Measurements from ENCODE around the gene TRAPPC10. TPM values are rescaled to one million over a fixed set of nuclear protein-coding genes. Genes with fewer than 3 reads are reported as not detected.

TRAPPC10 gene
- total and polyA plus RNA-seq, 4 donors, result 7.7 to 43.5 (median 29.7) TPM

DNA sequence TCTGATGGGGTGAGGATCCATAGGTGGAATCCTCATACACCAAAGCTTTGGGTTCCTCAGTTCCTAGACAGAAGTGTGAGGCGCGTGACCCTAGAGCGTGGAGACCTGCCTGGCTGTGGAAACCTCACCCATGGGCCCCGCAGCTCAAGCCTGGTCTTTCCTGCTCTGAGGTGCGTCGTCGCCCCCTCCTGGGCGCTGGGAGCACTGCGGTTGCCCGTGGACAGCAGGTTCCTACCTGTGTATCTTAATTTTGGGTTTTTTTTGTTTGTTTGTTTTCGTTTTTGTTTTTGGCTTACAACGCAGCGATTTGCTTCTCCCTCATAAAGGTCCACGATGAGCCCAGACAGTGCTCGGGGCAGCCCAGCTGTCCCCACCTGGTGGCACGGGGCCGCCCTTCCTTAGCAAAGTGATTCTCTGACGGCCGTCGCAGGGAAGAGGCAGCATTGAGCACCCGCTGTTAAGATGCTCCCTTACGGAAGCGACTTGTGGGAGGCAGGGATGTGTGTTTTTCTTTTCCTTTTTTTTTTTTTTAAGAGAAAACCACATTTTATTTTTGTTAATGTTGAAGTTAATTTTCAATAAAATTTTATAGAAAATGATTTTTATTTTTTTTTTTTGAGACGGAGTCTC lies 36.5 kb upstream of the TRAPPC10 start:
- WGBS, 2 donors, result 37 to 38% methylated on average over 24 of the region's 24 CpGs
- Histone ChIP-seq H3K4me1 (ENCODE audit: control insufficient read depth in 5 of 5, insufficient read depth in 5 of 5, low read length in 5 of 5) (peaks cover 0 to 17% (median 6%) of the 10 kb centered on the region in 5 donors), H3K27me3 (ENCODE audit: control insufficient read depth in 3 of 3, insufficient read depth in 3 of 3, low read length in 2 of 3) (no peaks in the 10 kb centered on the region), H3K27ac (ENCODE audit: low read depth in 1 of 2, low read length in 1 of 2) (no peak overlapping the region), H3K9ac (ENCODE audit: insufficient read depth in 1 of 2, low read length in 2 of 2) (no peak overlapping the region), H3K4me3 (no peak overlapping the region), H3K36me3 (ENCODE audit: control insufficient read depth in 4 of 4, insufficient read depth in 4 of 4, low read length in 4 of 4) (peaks cover 12 to 36% (median 18%) of the 10 kb centered on the region in 4 donors), H3K9me3 (ENCODE audit: control insufficient read depth in 4 of 4, insufficient read depth in 3 of 4, low read length in 3 of 4) (no peaks in the 10 kb centered on the region)
- ATAC-seq (ENCODE audit: insufficient read depth, low FRiP score) (peak; percentile 71), DNase-seq (peak; percentile 52 to 73 (median 65))
- TF ChIP-seq CTCF (IDR thresholded peaks at IDR 0.05; ENCODE audit: control extremely low read depth, extremely low read depth), result peak; percentile 82

- Histone ChIP-seq H3K9ac (ENCODE audit: insufficient read depth in 1 of 2, low read length in 2 of 2) (no peak overlapping the region), H3K9me3 (ENCODE audit: control insufficient read depth in 4 of 4, insufficient read depth in 3 of 4, low read length in 3 of 4) (no peaks in the 10 kb centered on the region), H3K27ac (ENCODE audit: low read depth in 1 of 2, low read length in 1 of 2) (no peak overlapping the region), H3K36me3 (ENCODE audit: control insufficient read depth in 4 of 4, insufficient read depth in 4 of 4, low read length in 4 of 4) (peaks cover 11 to 36% (median 15%) of the 10 kb centered on the region in 4 donors), H3K4me3 (no peak overlapping the region), H3K4me1 (ENCODE audit: control insufficient read depth in 5 of 5, insufficient read depth in 5 of 5, low read length in 5 of 5) (peaks cover 0 to 17% (median 6%) of the 10 kb centered on the region in 5 donors), H3K27me3 (ENCODE audit: control insufficient read depth in 3 of 3, insufficient read depth in 3 of 3, low read length in 2 of 3) (no peaks in the 10 kb centered on the region)
- 94 to 96% methylated on average over 9 of the region's 9 CpGs for WGBS, 2 donors
- TF ChIP-seq CTCF (IDR thresholded peaks at IDR 0.05; ENCODE audit: control extremely low read depth, extremely low read depth), result no peak
- no peak for ATAC-seq (ENCODE audit: insufficient read depth, low FRiP score)
- DNase-seq, result no peak
Measured at GRCh38 chr21:43976661-43977060, 35.4 kb upstream of the TRAPPC10 start.

GRCh38 chr21:43978060-43978459 lies 34.0 kb upstream of the TRAPPC10 start:
- Histone ChIP-seq H3K9me3 (ENCODE audit: control insufficient read depth in 4 of 4, insufficient read depth in 3 of 4, low read length in 3 of 4) (no peaks in the 10 kb centered on the region), H3K4me3 (no peak overlapping the region), H3K36me3 (ENCODE audit: control insufficient read depth in 4 of 4, insufficient read depth in 4 of 4, low read length in 4 of 4) (peaks cover 11 to 38% (median 16%) of the 10 kb centered on the region in 4 donors), H3K4me1 (ENCODE audit: control insufficient read depth in 5 of 5, insufficient read depth in 5 of 5, low read length in 5 of 5) (peaks cover 0 to 9% (median 5%) of the 10 kb centered on the region in 5 donors), H3K27me3 (ENCODE audit: control insufficient read depth in 3 of 3, insufficient read depth in 3 of 3, low read length in 2 of 3) (no peaks in the 10 kb centered on the region), H3K9ac (ENCODE audit: insufficient read depth in 1 of 2, low read length in 2 of 2) (no peak overlapping the region), H3K27ac (ENCODE audit: low read depth in 1 of 2, low read length in 1 of 2) (no peak overlapping the region)
- DNase-seq (no peak), ATAC-seq (ENCODE audit: insufficient read depth, low FRiP score) (no peak)
- no peak for TF ChIP-seq CTCF (IDR thresholded peaks at IDR 0.05; ENCODE audit: control extremely low read depth, extremely low read depth)
- 98% methylated on average over 10 of the region's 10 CpGs for WGBS, 2 donors
